Measurements from ENCODE around the gene NF1.
"Not testable (repeated sequence)": the region's sequence is repeated elsewhere in the genome, so short reads cannot be mapped to it uniquely, and the experiment has no call there.

The NF1 gene

GRCh38 chr17:31211352-31212012 is 116.7 kb downstream of the NF1 start:
- DNase-seq: no peak

GRCh38 chr17:31216031-31216751 is 121.4 kb downstream of the NF1 start:
- DNase-seq: peak in 1 of 2 donors; percentile 45

- no peak for DNase-seq
Observed at GRCh38 chr17:31224366-31224765, 129.6 kb downstream of the NF1 start.

- DNase-seq: no peak
Observed at GRCh38 chr17:31225831-31226230, 131.1 kb downstream of the NF1 start.

- DNase-seq: no peak
Observed at GRCh38 chr17:31226373-31226772, 131.6 kb downstream of the NF1 start.

GRCh38 chr17:31226950-31227349 is 132.2 kb downstream of the NF1 start:
- no peak for DNase-seq

GRCh38 chr17:31231852-31232251 is 137.1 kb downstream of the NF1 start:
- DNase-seq: no peak

GRCh38 chr17:31235110-31235509 is 140.3 kb downstream of the NF1 start:
- DNase-seq: no peak

- DNase-seq: no peak
Observed at GRCh38 chr17:31236137-31236536, 141.4 kb downstream of the NF1 start.

- DNase-seq: no peak
Observed at GRCh38 chr17:31236712-31237111, 141.9 kb downstream of the NF1 start.

- DNase-seq: no peak
Observed at GRCh38 chr17:31241116-31241515, 146.3 kb downstream of the NF1 start.

GRCh38 chr17:31248986-31249834 is 154.4 kb downstream of the NF1 start:
- DNase-seq: no peak

GRCh38 chr17:31249835-31250141 is 155.0 kb downstream of the NF1 start:
- DNase-seq: no peak

- no peak for DNase-seq
Observed at GRCh38 chr17:31250229-31250628, 155.5 kb downstream of the NF1 start.

GRCh38 chr17:31251105-31251969 is 156.6 kb downstream of the NF1 start:
- no peak for DNase-seq

- DNase-seq: no peak
Observed at GRCh38 chr17:31251970-31252328, 157.2 kb downstream of the NF1 start.

GRCh38 chr17:31252741-31253140 is 158.0 kb downstream of the NF1 start:
- no peak for DNase-seq

- DNase-seq: no peak
Observed at GRCh38 chr17:31254654-31255053, 159.9 kb downstream of the NF1 start.

GRCh38 chr17:31256936-31257335 is 162.2 kb downstream of the NF1 start:
- no peak for DNase-seq

- DNase-seq: no peak
Observed at GRCh38 chr17:31260151-31260550, 165.4 kb downstream of the NF1 start.

GRCh38 chr17:31261601-31262000 is 166.8 kb downstream of the NF1 start:
- DNase-seq: no peak

GRCh38 chr17:31262923-31263322 is 168.1 kb downstream of the NF1 start:
- DNase-seq: not testable (repeated sequence)

- DNase-seq: no peak
Observed at GRCh38 chr17:31266042-31266441, 171.3 kb downstream of the NF1 start.
